HepG2 (cell line): Measurements from ENCODE around the gene ACSS1. TPM values are rescaled to one million over a fixed set of nuclear protein-coding genes. Genes with fewer than 3 reads are reported as not detected.

ENCODE experiments used
- ERF ChIP-seq: IDR thresholded peaks from 2 replicates; pipeline ENCODE4 v1.6.1; 2018; ENCODE audit warnings: missing biosample characterization, missing genetic modification reagents
- FOXM1 ChIP-seq: sonication (generic); formaldehyde crosslinking; IDR thresholded peaks from 2 replicates; pipeline ENCODE4 v1.5.0; 2020; ENCODE audit warnings: missing genetic modification reagents
- HMG20B ChIP-seq: conservative IDR thresholded peaks from 2 replicates; pipeline ENCODE4 v1.6.1; 2016; ENCODE audit warnings: missing genetic modification reagents, missing compliant biosample characterization
- HNF4G ChIP-seq, 2 experiments: sonication (generic) in 1 of 2; formaldehyde crosslinking in 1 of 2; IDR thresholded peaks; 2 replicates each; pipeline versions ENCODE4 v1.4.0 to v1.6.1; 2011 to 2020; ENCODE audit warnings: borderline replicate concordance in 2 of 2, low read depth in 2 of 2, mild to moderate bottlenecking in 2 of 2, low read length in 1 of 2, missing genetic modification reagents in 1 of 2, moderate library complexity in 1 of 2
- IRF2 ChIP-seq: IDR thresholded peaks from 2 replicates; pipeline ENCODE4 v1.6.1; 2018; ENCODE audit warnings: missing genetic modification reagents, missing compliant biosample characterization
- KDM1A ChIP-seq: IDR thresholded peaks from 2 replicates; pipeline ENCODE4 v1.6.1; 2016; ENCODE audit warnings: missing compliant biosample characterization
- NFYC ChIP-seq: IDR thresholded peaks from 2 replicates; pipeline ENCODE4 v1.6.1; 2016; ENCODE audit warnings: missing genetic modification reagents, missing compliant biosample characterization
- NR2C2 ChIP-seq: sonication (generic); formaldehyde crosslinking; IDR thresholded peaks from 2 replicates; pipeline ENCODE4 v1.4.0; 2020; ENCODE audit warnings: missing genetic modification reagents, mild to moderate bottlenecking, moderate library complexity, borderline replicate concordance
- PTBP1 ChIP-seq: fragments of 200-400 bp; formaldehyde crosslinking; IDR thresholded peaks from 2 replicates; pipeline ENCODE4 v1.6.1; 2018; ENCODE audit warnings: low read length, low read depth; ENCODE audit not compliant: poor library complexity, severe bottlenecking
- SKI ChIP-seq: fragments of 450-650 bp; IDR thresholded peaks from one replicate; pipeline ENCODE4 v1.6.1; 2018; ENCODE audit warnings: mild to moderate bottlenecking; ENCODE audit not compliant: partially characterized antibody
- U2AF1 ChIP-seq: fragments of 200-400 bp; formaldehyde crosslinking; optimal IDR thresholded peaks from 2 replicates; pipeline ENCODE3; 2017; ENCODE audit warnings: mild to moderate bottlenecking, low read depth, low read length
- WIZ ChIP-seq: sonication (generic); formaldehyde crosslinking; IDR thresholded peaks from 2 replicates; pipeline ENCODE4 v1.5.1; 2020; ENCODE audit warnings: mild to moderate bottlenecking, missing genetic modification reagents
- ZBTB37 ChIP-seq: sonication (generic); formaldehyde crosslinking; IDR thresholded peaks from 2 replicates; pipeline ENCODE4 v1.4.0; 2020; ENCODE audit warnings: mild to moderate bottlenecking, missing genetic modification reagents
- ZEB1 ChIP-seq: IDR thresholded peaks from 2 replicates; pipeline ENCODE4 v1.6.1; 2012; ENCODE audit warnings: mild to moderate bottlenecking, low read depth, inconsistent platforms; ENCODE audit not compliant: insufficient replicate concordance
- ZNF33A ChIP-seq: sonication (generic); formaldehyde crosslinking; IDR thresholded peaks from 2 replicates; pipeline ENCODE4 v1.5.1; 2020; ENCODE audit warnings: missing genetic modification reagents, mild to moderate bottlenecking, moderate library complexity, borderline replicate concordance
- ZNF354B ChIP-seq: sonication (generic); formaldehyde crosslinking; IDR thresholded peaks from 2 replicates; pipeline ENCODE4 v1.8.0; 2022; ENCODE audit warnings: mild to moderate bottlenecking, missing genetic modification reagents
- ZNF501 ChIP-seq: sonication (generic); formaldehyde crosslinking; IDR thresholded peaks from 2 replicates; pipeline ENCODE4 v1.5.1; 2020; ENCODE audit warnings: mild to moderate bottlenecking, moderate library complexity, missing genetic modification reagents
- ZNF557 ChIP-seq: sonication (generic); formaldehyde crosslinking; IDR thresholded peaks from 2 replicates; pipeline ENCODE4 v1.4.0; 2020; ENCODE audit warnings: missing genetic modification reagents
- ZNF605 ChIP-seq: sonication (generic); formaldehyde crosslinking; IDR thresholded peaks from 2 replicates; pipeline ENCODE4 v1.8.0; 2022; ENCODE audit warnings: mild to moderate bottlenecking, missing genetic modification reagents
- ZNF746 ChIP-seq: sonication (generic); formaldehyde crosslinking; IDR thresholded peaks from 2 replicates; pipeline ENCODE4 v1.8.0; 2022; ENCODE audit warnings: mild to moderate bottlenecking, missing genetic modification reagents
- ZNF747 ChIP-seq: sonication (generic); formaldehyde crosslinking; IDR thresholded peaks from 2 replicates; pipeline ENCODE4 v1.8.1; 2023; ENCODE audit warnings: missing genetic modification reagents, mild to moderate bottlenecking, borderline replicate concordance
- ZNF792 ChIP-seq: IDR thresholded peaks from 2 replicates; pipeline ENCODE4 v1.6.1; 2016
- ZNF883 ChIP-seq: sonication (generic); formaldehyde crosslinking; IDR thresholded peaks from 2 replicates; pipeline ENCODE4 v1.5.1; 2020; ENCODE audit warnings: mild to moderate bottlenecking, missing genetic modification reagents; ENCODE audit errors: not compliant biosample characterization
- ZXDC ChIP-seq: sonication (generic); formaldehyde crosslinking; IDR thresholded peaks from 2 replicates; pipeline ENCODE4 v1.5.0; 2020; ENCODE audit warnings: mild to moderate bottlenecking, missing genetic modification reagents
- ZZZ3 ChIP-seq: sonication (generic); formaldehyde crosslinking; IDR thresholded peaks from 2 replicates; pipeline ENCODE4 v1.4.0; 2020; ENCODE audit warnings: missing genetic modification reagents, mild to moderate bottlenecking, borderline replicate concordance
- polyA plus RNA-seq, 8 experiments: library from polyadenylated mRNA; depleted of rRNA in 3 of 8; stranded (reverse) in 7 of 8; unstranded in 1 of 8; fragments of >200 nt; fragmentation: Illumina TruSeq in 4 of 8; extraction: Trizol in 4 of 8; gene quantifications; 2 replicates each; pipeline versions ENCODE4 v1.2.1 to v1.2.3, GENCODE V29; 2011 to 2016; ENCODE audit warnings: low read depth in 4 of 8, missing spikeins in 1 of 8, mixed read lengths in 1 of 8; ENCODE audit not compliant: insufficient read depth in 1 of 8
- total RNA-seq, 5 experiments: library from RNA; depleted of rRNA; stranded (reverse); fragments of >200 nt; fragmentation: Illumina TruSeq; extraction: Trizol; gene quantifications; 2 replicates each; pipeline ENCODE4 v1.2.3, GENCODE V29; 2016; ENCODE audit warnings: low read depth in 1 of 5
- TF ChIP-seq, protein P1 (sequence below): IDR thresholded peaks from 2 replicates; pipeline ENCODE4 v1.6.1; 2018; ENCODE audit warnings: missing genetic modification reagents, mild to moderate bottlenecking, missing compliant biosample characterization

The ACSS1 gene
- total and polyA plus RNA-seq, 2 of the 13 experiments (the other 11 are each of a cell fraction or from before 2014, with no cell fraction given), result 15.2 to 41.6 TPM

- TF ChIP-seq NFYC (no peak), ZNF605 (no peak), HMG20B (0 out of 2 replicates have a peak, but pooled peaks have one; percentile 52), WIZ (CRISPR knock-in tag) (no peak), HNF4G (IDR thresholded peaks at IDR 0.05; ENCODE audit: borderline replicate concordance, low read depth, low read length) (peak; percentile 53; the same call in 1 of the 2 replicates), HNF4G (CRISPR knock-in tag; IDR thresholded peaks at IDR 0.05; ENCODE audit: borderline replicate concordance, low read depth) (0 out of 2 replicates have a peak, but pooled peaks have one; percentile 0), ZNF33A (no peak), ZNF501 (CRISPR knock-in tag) (0 out of 2 replicates have a peak, but pooled peaks have one; percentile 33), ZNF747 (CRISPR knock-in tag) (no peak), ZZZ3 (CRISPR knock-in tag) (no peak), ZNF354B (CRISPR knock-in tag) (peak; percentile 18; the same call in 1 of the 2 replicates), PTBP1 (no peak), ZXDC (no peak), FOXM1 (CRISPR knock-in tag) (no peak), NR2C2 (CRISPR knock-in tag) (no peak; the same call in 1 of the 2 replicates), ZNF792 (CRISPR knock-in tag) (no peak), ZNF883 (no peak), ZBTB37 (CRISPR knock-in tag) (no peak), KDM1A (CRISPR knock-in tag) (no peak), ZNF557 (CRISPR knock-in tag) (no peak), ZNF746 (CRISPR knock-in tag) (peak; percentile 63; the same call in 1 of the 2 replicates), IRF2 (CRISPR knock-in tag) (no peak), ZEB1 (peak; percentile 48), ERF (CRISPR knock-in tag) (no peak), SKI (no peak), U2AF1 (no peak)
- TF ChIP-seq, protein P1, sequence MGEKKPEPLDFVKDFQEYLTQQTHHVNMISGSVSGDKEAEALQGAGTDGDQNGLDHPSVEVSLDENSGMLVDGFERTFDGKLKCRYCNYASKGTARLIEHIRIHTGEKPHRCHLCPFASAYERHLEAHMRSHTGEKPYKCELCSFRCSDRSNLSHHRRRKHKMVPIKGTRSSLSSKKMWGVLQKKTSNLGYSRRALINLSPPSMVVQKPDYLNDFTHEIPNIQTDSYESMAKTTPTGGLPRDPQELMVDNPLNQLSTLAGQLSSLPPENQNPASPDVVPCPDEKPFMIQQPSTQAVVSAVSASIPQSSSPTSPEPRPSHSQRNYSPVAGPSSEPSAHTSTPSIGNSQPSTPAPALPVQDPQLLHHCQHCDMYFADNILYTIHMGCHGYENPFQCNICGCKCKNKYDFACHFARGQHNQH (CRISPR knock-in tag), result no peak
Measured at GRCh38 chr20:25055711-25056495, 2.0 kb downstream of the ACSS1 start (continued).
